Motor neuron (in vitro differentiated cells): ENCODE results near the gene DIPK1B. TPM values are rescaled to one million over a fixed set of nuclear protein-coding genes. Genes with fewer than 3 reads are reported as not detected.

ENCODE experiments used
- ATAC-seq, 8 experiments: fragments of 200-7000 bp; cut with Tn5 transposase; replicated peaks in 6 of 8; 2 replicates each; pipeline ENCODE4 v1.8.0; 2021; ENCODE audit warnings: mild to moderate bottlenecking in 8 of 8, moderate library complexity in 8 of 8
- H3K27ac ChIP-seq, 2 donors: fragments of 250-450 bp; sonication (Bioruptor Pico); 2 replicates each; pipeline ENCODE4 v1.9.0; 2021; ENCODE audit warnings: antibody characterized with exemption in 2 of 2, mild to moderate bottlenecking in 2 of 2, moderate library complexity in 1 of 2
- H3K4me1 ChIP-seq, 2 donors: fragments of 250-450 bp; sonication (Bioruptor Pico); replicated peaks in 1 of 2; 2 replicates each; pipeline ENCODE4 v1.6.1; 2021; ENCODE audit warnings: antibody characterized with exemption in 2 of 2, mild to moderate bottlenecking in 2 of 2, moderate library complexity in 1 of 2
- H3K4me3 ChIP-seq, 5 donors: fragments of 250-450 bp; sonication (Bioruptor Pico); 2 replicates each; pipeline ENCODE4 v1.9.0; 2021; ENCODE audit warnings: antibody characterized with exemption in 5 of 5, mild to moderate bottlenecking in 5 of 5, moderate library complexity in 4 of 5
- WGBS, 10 experiments: fragments of 450-650 bp; shearing (Covaris generic); methylation state at CpG; one replicate each; pipeline ENCODE4 v1.0.0; 2022; 5-methylcytosine and 5-hydroxymethylcytosine counted together
- in situ Hi-C, 9 experiments: fragments of 400-800 bp; cut with MboI; loops; one replicate each; pipeline ENCODE4 v1.15.0; 2021; ENCODE audit warnings: low sequenced_read_pairs in 9 of 9, low pct_unique_long_range_greater_than_20kb in 2 of 9; ENCODE audit not compliant: unreplicated experiment in 9 of 9
- total RNA-seq, 8 experiments: library from RNA; unstranded; fragments of 300-600 nt; gene quantifications; 2 replicates each; pipeline versions ENCODE4 v1.2.3 to v1.2.4, GENCODE V29; 2022

DIPK1B gene
- total RNA-seq, 8 experiments from 2014 or later = 0.92 to 44.3 (median 27.8) TPM

DNA sequence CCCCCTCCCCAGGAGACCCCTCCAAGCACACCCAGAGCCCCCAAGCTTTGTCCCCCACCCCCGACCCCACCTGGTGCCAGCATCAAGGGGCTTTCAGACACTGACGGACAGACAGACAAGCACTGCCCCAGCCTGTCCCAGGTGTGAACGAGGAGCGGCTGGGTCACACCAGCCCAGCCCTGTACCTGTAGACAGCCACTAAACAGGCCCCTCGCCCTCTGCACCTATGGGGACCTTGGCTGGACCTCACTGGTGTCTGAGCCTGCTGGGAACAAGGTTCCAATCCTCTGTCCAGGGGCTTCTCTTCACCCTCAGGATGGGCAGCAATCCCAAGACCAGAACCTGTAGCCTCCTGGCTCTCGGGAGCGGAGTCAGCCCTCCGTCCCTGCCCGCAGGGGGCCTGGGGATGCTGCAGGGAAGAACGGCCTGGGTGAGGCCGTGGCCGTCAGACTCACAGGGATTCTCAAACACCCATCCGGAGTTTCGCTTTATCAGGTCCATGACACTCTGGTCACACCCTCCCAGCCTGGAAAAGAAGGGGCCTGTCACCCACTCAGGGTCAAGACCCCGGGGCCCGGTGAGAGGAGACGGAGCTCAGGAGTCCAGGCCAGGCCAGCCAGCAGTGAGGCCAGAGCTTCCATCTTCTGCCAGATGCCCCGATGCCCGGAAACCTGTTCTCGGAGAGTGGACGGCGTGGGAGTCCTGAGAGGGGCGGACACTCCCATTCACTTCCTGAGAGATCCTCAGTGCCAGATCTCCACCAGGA lies 33.2 kb downstream of the DIPK1B start:
- H3K4me3 ChIP-seq = no peak overlapping the region

GRCh38 chr9:136746155-136746490 lies 33.8 kb downstream of the DIPK1B start:
- WGBS, 10 experiments = 82% methylated on average over 4 of the region's 22 CpGs; no CpG with 5 or more reads in 9 of the 10 experiments
- ATAC-seq = no peak

More for the DNA sequence above, 33.2 kb downstream of the DIPK1B start:
- 74 to 92% (median 80%) methylated on average over 1 to 10 of the region's 23 CpGs; no CpG with 5 or more reads in 6 of the 10 experiments for WGBS, 10 experiments
- no peak for ATAC-seq
- Histone ChIP-seq H3K27ac (no peak overlapping the region), H3K4me1 (peaks cover 7 to 22% of the 10 kb centered on the region in 2 donors)
- in situ Hi-C loops = no loop called here

GRCh38 chr9:136746621-136747020 lies 34.2 kb downstream of the DIPK1B start:
- no peak for ATAC-seq
- Histone ChIP-seq H3K4me3 (no peak overlapping the region), H3K4me1 (peaks cover 0 to 13% of the 10 kb centered on the region in 2 donors), H3K27ac (no peak overlapping the region)
- 80% methylated on average over 1 of the region's 18 CpGs; no CpG with 5 or more reads in 9 of the 10 experiments for WGBS, 10 experiments
- in situ Hi-C loops = no loop called here

More at GRCh38 chr9:136746155-136746490, 33.8 kb downstream of the DIPK1B start:
- no peak overlapping the region for H3K4me3 ChIP-seq
- H3K27ac ChIP-seq = no peak overlapping the region
- in situ Hi-C loops = no loop called here
- H3K4me1 ChIP-seq = peaks cover 3 to 18% of the 10 kb centered on the region in 2 donors

- in situ Hi-C loops = no loop called here
- H3K4me3 ChIP-seq = no peak overlapping the region
- 70 to 82% (median 80%) methylated on average over 2 to 8 of the region's 22 CpGs; no CpG with 5 or more reads in 5 of the 10 experiments for WGBS, 10 experiments
- H3K27ac ChIP-seq = no peak overlapping the region
- H3K4me1 ChIP-seq = peaks cover 0 to 5% of the 10 kb centered on the region in 2 donors
- ATAC-seq = no peak
Measured at GRCh38 chr9:136747161-136748060, 35.0 kb downstream of the DIPK1B start.

GRCh38 chr9:136748201-136748600 lies 35.8 kb downstream of the DIPK1B start, which contains the start of gene LCN6:
LCN6 (minus strand) TSS chr9:136748525; CDS start chr9:136748483, 42 bp downstream.
- in situ Hi-C loops = no loop called here
- peak in 1 of 8 experiments; percentile 13 for ATAC-seq
- Histone ChIP-seq H3K4me3 (no peak within 1 kb of the TSS), H3K27ac (no peak within 1 kb of the TSS), H3K4me1 (no peaks in the 10 kb centered on the region)
- WGBS, 10 experiments = 53 to 79% (median 72%) methylated on average over 3 to 5 of the region's 8 CpGs; no CpG with 5 or more reads in 7 of the 10 experiments

GRCh38 chr9:136748666-136749611 lies 36.6 kb downstream of the DIPK1B start:
- ATAC-seq = peak in 1 of 8 experiments; percentile 2

GRCh38 chr9:136750526-136750925 lies 38.2 kb downstream of the DIPK1B start:
- in situ Hi-C loops = no loop called here
- no peak overlapping the region for H3K27ac ChIP-seq
- no peaks in the 10 kb centered on the region for H3K4me1 ChIP-seq
- 0 to 80% (median 45%) methylated on average over 1 to 2 of the region's 2 CpGs; no CpG with 5 or more reads in 6 of the 10 experiments for WGBS, 10 experiments
- H3K4me3 ChIP-seq = no peak overlapping the region
- ATAC-seq = peak in 1 of 8 experiments; percentile 20

More at GRCh38 chr9:136748666-136749611, 36.6 kb downstream of the DIPK1B start:
- Histone ChIP-seq H3K27ac (no peak overlapping the region), H3K4me3 (no peak overlapping the region), H3K4me1 (no peaks in the 10 kb centered on the region)
- in situ Hi-C loops = no loop called here
- WGBS, 10 experiments = 54 to 100% (median 70%) methylated on average over 1 to 7 of the region's 21 CpGs; no CpG with 5 or more reads in 2 of the 10 experiments

- no peak overlapping the region for H3K27ac ChIP-seq
- in situ Hi-C loops = no loop called here
- ATAC-seq = no peak
- H3K4me1 ChIP-seq = no peaks in the 10 kb centered on the region
- WGBS, 10 experiments = 60 to 100% (median 73%) methylated on average over 1 of the region's 1 CpG; no CpG with 5 or more reads in 4 of the 10 experiments
- H3K4me3 ChIP-seq = no peak overlapping the region
Measured at GRCh38 chr9:136751244-136751643, 38.9 kb downstream of the DIPK1B start.

DNA sequence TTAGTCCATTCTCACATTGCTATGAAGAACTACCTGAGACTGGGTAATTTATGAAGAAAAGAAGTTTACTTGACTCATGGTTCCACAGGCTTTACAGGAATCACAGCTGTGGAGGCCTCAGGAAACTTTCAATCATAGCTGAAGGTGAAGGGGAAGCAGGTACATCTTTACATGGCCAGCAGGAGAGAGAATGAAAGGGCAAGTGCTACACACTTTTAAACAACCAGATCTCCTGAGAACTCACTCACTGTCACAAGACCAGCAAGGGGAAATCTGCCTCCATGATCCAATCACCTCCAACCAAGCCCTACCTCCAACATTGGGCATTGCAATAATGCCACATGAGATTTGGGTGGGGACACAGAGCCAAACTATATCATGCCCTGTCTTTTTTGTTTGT lies 39.4 kb downstream of the DIPK1B start:
- Histone ChIP-seq H3K4me1 (no peaks in the 10 kb centered on the region), H3K27ac (no peak overlapping the region), H3K4me3 (no peak overlapping the region)
- no peak for ATAC-seq
- in situ Hi-C loops = no loop called here

GRCh38 chr9:136753371-136754058 lies 41.1 kb downstream of the DIPK1B start:
- WGBS, 10 experiments = 50 to 100% (median 68%) methylated on average over 2 to 13 of the region's 31 CpGs; no CpG with 5 or more reads in 4 of the 10 experiments
- Histone ChIP-seq H3K27ac (no peak overlapping the region), H3K4me3 (no peak overlapping the region), H3K4me1 (no peaks in the 10 kb centered on the region)
- in situ Hi-C loops = no loop called here
- no peak for ATAC-seq

DNA sequence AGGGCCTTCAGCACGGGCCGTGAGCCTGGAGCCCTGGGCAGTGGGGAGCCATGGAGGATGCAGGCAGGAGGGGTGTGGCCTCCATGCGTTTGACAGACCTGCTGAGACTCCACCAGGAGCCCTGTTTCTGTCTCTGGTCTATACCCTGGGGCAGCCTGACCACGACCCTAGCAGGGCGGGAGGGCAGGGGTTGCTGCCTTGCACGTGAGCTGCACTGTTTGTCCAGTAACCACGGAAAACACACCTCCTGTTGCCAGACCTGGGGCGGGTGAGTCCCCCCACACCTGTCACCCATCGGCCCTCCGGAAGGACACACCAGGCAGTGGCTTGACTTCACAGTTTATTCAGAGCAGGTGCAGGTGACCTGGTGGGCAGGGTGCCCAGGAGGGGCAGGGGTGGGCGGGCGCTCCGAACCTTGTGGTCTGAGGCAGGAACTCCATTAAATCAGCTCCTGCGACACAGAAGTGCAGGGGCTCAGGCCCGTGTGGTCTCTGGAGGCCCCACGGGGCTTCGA lies 41.7 kb downstream of the DIPK1B start:
- WGBS, 10 experiments = 80% methylated on average over 1 of the region's 17 CpGs; no CpG with 5 or more reads in 9 of the 10 experiments
- no peak overlapping the region for H3K27ac ChIP-seq
- no peak overlapping the region for H3K4me3 ChIP-seq
- H3K4me1 ChIP-seq = no peaks in the 10 kb centered on the region
- in situ Hi-C loops = no loop called here
- peak in 2 of 8 experiments; percentile 10 to 11 for ATAC-seq
